K562 (cell line): ENCODE measurements around the gene KIZ. TPM values are rescaled to one million over a fixed set of nuclear protein-coding genes. Genes with fewer than 3 reads are reported as not detected.
A peak's percentile ranks its signal among the peaks of the same experiment; 100 is the strongest.

Experiments used
- ATAC-seq: fragments of 200-7000 bp; cut with Tn5 transposase; 3 replicates; pipeline ENCODE4 v1.9.1; 2020; ENCODE audit warnings: moderate library complexity
- BruUV-seq: library from RNA; stranded (reverse); fragments of 400-500 nt; replicated peaks from 2 replicates; lab custom pipeline; 2021; lab: Mats Ljungman, UMichigan
- CTCF ChIA-PET: fragments of 300-600 bp; formaldehyde crosslinking; extraction: SDS; loops from one replicate; lab custom pipeline; 2021; ENCODE audit warnings: low intra/inter-chr PET ratio; lab: Yijun Ruan, JAX
- POLR2A ChIA-PET: fragments of 300-600, 350-650 bp; sonication (Branson Sonifier 250); formaldehyde crosslinking; extraction: SDS; loops from one replicate; lab custom pipeline; 2021; ENCODE audit warnings: antibody characterized with exemption, inconsistent platforms; lab: Yijun Ruan, JAX
- DNase-seq, 4 experiments: peaks; one replicate each; pipeline versions ENCODE4 v3.0.0 to v3.0.0-alpha.2; 2011 to 2018; ENCODE audit warnings: low spot score in 3 of 4, mixed read lengths in 3 of 4; ENCODE audit errors: extremely low read depth in 1 of 4
- FAIRE-seq: peaks from 2 replicates; lab custom pipeline; 2011; peaks lifted over from hg19 to GRCh38; lab: Jason Lieb, UNC
- H2AFZ ChIP-seq: 2 replicates; pipeline ENCODE4 v1.6.0; 2011; ENCODE audit warnings: low read depth, low read length, control low read depth, inconsistent platforms
- H3K27ac ChIP-seq: fragments of 200-600 bp; 3 replicates; pipeline ENCODE4 v1.8.0; 2011; ENCODE audit warnings: low read depth, mild to moderate bottlenecking, control low read depth, inconsistent platforms, low read length, moderate library complexity, mixed read lengths; ENCODE audit errors: extremely low read depth
- H3K27me3 ChIP-seq, 2 experiments: fragments of 300-600 bp in 1 of 2; 2 replicates in 1 of 2; 3 replicates in 1 of 2; pipeline versions ENCODE4 v1.6.0 to v1.8.0; 2011; ENCODE audit warnings: inconsistent platforms in 2 of 2, low read length in 2 of 2, mild to moderate bottlenecking in 1 of 2, mixed read lengths in 1 of 2, moderate library complexity in 1 of 2; ENCODE audit not compliant: control insufficient read depth in 2 of 2, insufficient read depth in 2 of 2
- H3K36me3 ChIP-seq: fragments of 300-600 bp; 3 replicates; pipeline ENCODE4 v1.8.0; 2011; ENCODE audit warnings: mild to moderate bottlenecking, low read length, inconsistent platforms; ENCODE audit not compliant: control insufficient read depth, insufficient read depth
- H3K4me1 ChIP-seq, 2 experiments: fragments of 200-600 bp in 1 of 2; replicated peaks in 1 of 2; 2 replicates in 1 of 2; 3 replicates in 1 of 2; pipeline versions ENCODE4 v1.5.1 to v1.8.0; 2011; ENCODE audit warnings: inconsistent platforms in 2 of 2, low read length in 2 of 2, mild to moderate bottlenecking in 1 of 2, mixed read lengths in 1 of 2, moderate library complexity in 1 of 2; ENCODE audit not compliant: control insufficient read depth in 2 of 2, insufficient read depth in 2 of 2
- H3K4me2 ChIP-seq: 2 replicates; pipeline ENCODE4 v1.6.1; 2011; ENCODE audit warnings: low read length, control low read depth, inconsistent platforms, mixed read lengths; ENCODE audit not compliant: insufficient read depth
- H3K4me3 ChIP-seq: fragments of 200-600 bp; sonication (generic), shearing (Covaris generic); 2 replicates; pipeline ENCODE4 v1.5.1; 2016; ENCODE audit warnings: control low read depth, inconsistent platforms
- H3K79me2 ChIP-seq: fragments of 200-600 bp; 3 replicates; pipeline ENCODE4 v1.8.0; 2011; ENCODE audit warnings: low read length, inconsistent platforms; ENCODE audit not compliant: control insufficient read depth, insufficient read depth
- H3K9ac ChIP-seq, 2 experiments: 2 replicates each; pipeline versions ENCODE4 v1.6.0 to v1.6.1; 2011; ENCODE audit warnings: low read depth in 2 of 2, low read length in 2 of 2, control low read depth in 1 of 2, inconsistent platforms in 1 of 2, mild to moderate bottlenecking in 1 of 2, mixed read lengths in 1 of 2; ENCODE audit not compliant: insufficient read depth in 1 of 2
- H3K9me1 ChIP-seq: one replicate; pipeline ENCODE4 v1.6.0; 2011; ENCODE audit warnings: inconsistent platforms, mild to moderate bottlenecking, low read length, moderate library complexity; ENCODE audit not compliant: control insufficient read depth, insufficient read depth
- H3K9me3 ChIP-seq: replicated peaks from 2 replicates; pipeline ENCODE4 v1.5.1; 2011; ENCODE audit warnings: low read depth, low read length, inconsistent platforms; ENCODE audit not compliant: control insufficient read depth, insufficient read depth
- H4K20me1 ChIP-seq: replicated peaks from 2 replicates; pipeline ENCODE4 v1.6.1; 2011; ENCODE audit warnings: low read length, inconsistent platforms, mixed read lengths; ENCODE audit not compliant: control insufficient read depth, insufficient read depth
- CGGBP1 ChIP-seq: fragments of 250-450 bp; sonication (Bioruptor Pico); IDR thresholded peaks from 2 replicates; pipeline ENCODE4 v1.9.0; 2021; ENCODE audit warnings: mild to moderate bottlenecking
- COPS2 ChIP-seq: fragments of 450-650 bp; conservative IDR thresholded peaks from 2 replicates; pipeline ENCODE4 v1.6.1; 2016; ENCODE audit warnings: mild to moderate bottlenecking, moderate library complexity
- CTCF ChIP-seq, 3 experiments: IDR thresholded peaks in 2 of 3; conservative IDR thresholded peaks in 1 of 3; 2 replicates each; pipeline ENCODE4 v1.5.1; 2011 to 2012; ENCODE audit warnings: low read length in 3 of 3, mild to moderate bottlenecking in 3 of 3, control low read depth in 2 of 3, improper control_type of control experiment in 1 of 3, inconsistent platforms in 1 of 3, low read depth in 1 of 3, mixed read lengths in 1 of 3, moderate library complexity in 1 of 3; ENCODE audit not compliant: insufficient read depth in 2 of 3
- DEAF1 ChIP-seq: fragments of 450-650 bp; formaldehyde crosslinking; IDR thresholded peaks from 2 replicates; pipeline ENCODE4 v1.4.0; 2020; ENCODE audit warnings: mild to moderate bottlenecking, moderate library complexity
- ETS2 ChIP-seq: IDR thresholded peaks from 2 replicates; pipeline ENCODE4 v1.6.1; 2016; ENCODE audit warnings: borderline replicate concordance, missing genetic modification characterization, mild to moderate bottlenecking, moderate library complexity, missing compliant biosample characterization; ENCODE audit not compliant: poor library complexity, severe bottlenecking
- GATAD2B ChIP-seq: fragments of 450-650 bp; IDR thresholded peaks from 2 replicates; pipeline ENCODE4 v1.6.1; 2017; ENCODE audit warnings: mild to moderate bottlenecking, borderline replicate concordance
- IFI16 ChIP-seq: fragments of 250-450 bp; sonication (Bioruptor Pico); IDR thresholded peaks from 2 replicates; pipeline ENCODE4 v2.1.2; 2022; ENCODE audit warnings: mild to moderate bottlenecking, inconsistent platforms
- MEF2A ChIP-seq: IDR thresholded peaks from 2 replicates; pipeline ENCODE4 v1.6.1; 2011; ENCODE audit warnings: low read depth, mild to moderate bottlenecking, low read length, moderate library complexity; ENCODE audit not compliant: control insufficient read depth
- MYNN ChIP-seq, 2 experiments: sonication (generic); formaldehyde crosslinking in 1 of 2; IDR thresholded peaks; 2 replicates each; pipeline versions ENCODE4 v1.5.0 to v1.6.1; 2016 to 2020; ENCODE audit warnings: antibody characterized with exemption in 1 of 2, missing genetic modification reagents in 1 of 2
- NR2F6 ChIP-seq: fragments of 450-650 bp; formaldehyde crosslinking; IDR thresholded peaks from 2 replicates; pipeline ENCODE4 v1.4.0; 2020; ENCODE audit warnings: mild to moderate bottlenecking
- RAD21 ChIP-seq, 2 experiments: fragments of 250-450 bp in 1 of 2; fragments of 450-650 bp in 1 of 2; sonication (Bioruptor Pico) in 1 of 2; formaldehyde crosslinking in 1 of 2; IDR thresholded peaks in 1 of 2; conservative IDR thresholded peaks in 1 of 2; 2 replicates each; pipeline versions ENCODE4 v1.4.0 to v1.8.0; 2020 to 2022; ENCODE audit warnings: mild to moderate bottlenecking in 2 of 2, moderate library complexity in 1 of 2
- RB1 ChIP-seq: fragments of 450-650 bp; IDR thresholded peaks from 2 replicates; pipeline ENCODE4 v1.6.1; 2017; ENCODE audit warnings: low read depth, mild to moderate bottlenecking
- SMARCA4 ChIP-seq: fragments of 450-650 bp; IDR thresholded peaks from 2 replicates; pipeline ENCODE4 v1.6.1; 2016
- STAT5B ChIP-seq: fragments of 250-450 bp; sonication (Bioruptor Pico); IDR thresholded peaks from 2 replicates; pipeline ENCODE4 v1.8.0; 2021; ENCODE audit warnings: mild to moderate bottlenecking, inconsistent platforms
- TARDBP ChIP-seq: fragments of 450-650 bp; IDR thresholded peaks from 2 replicates; pipeline ENCODE4 v1.6.1; 2016
- ZNF717 ChIP-seq: fragments of 250-450 bp; sonication (Bioruptor Pico); IDR thresholded peaks from 2 replicates; pipeline ENCODE4 v1.5.0; 2021
- WGBS: fragments of 100-300 bp; shearing (Covaris generic); methylation state at CpG from one replicate; pipeline ENCODE4 v1.1.6; 2016; ENCODE audit warnings: low coverage, mixed read lengths; ENCODE audit not compliant: insufficient coverage; ENCODE audit errors: missing lambda C conversion rate; 5-methylcytosine and 5-hydroxymethylcytosine counted together
- in situ Hi-C: fragments of 300-500 bp; cut with MboI; formaldehyde crosslinking; loops from 4 replicates; pipeline ENCODE4 v1.15.0; 2018; ENCODE audit warnings: inconsistent platforms, mixed read lengths
- intact Hi-C: fragments of 100-400 bp; cut with micrococcal nuclease; formaldehyde crosslinking; loops from 2 replicates; pipeline ENCODE4 v1.14.2; 2022
- polyA plus RNA-seq, 8 experiments: library from polyadenylated mRNA; depleted of rRNA in 4 of 8; stranded (reverse) in 5 of 8; unstranded in 3 of 8; fragments of >200 nt; fragmentation: Nextera tagmentation in 2 of 8; fragmentation: Illumina TruSeq in 1 of 8; extraction: Ambion mirVana in 2 of 8; extraction: Trizol in 1 of 8; gene quantifications; 2 replicates each; pipeline versions ENCODE4 v1.2.1 to v1.2.3, GENCODE V29; 2011 to 2014; ENCODE audit warnings: inconsistent platforms in 1 of 8, missing spikeins in 1 of 8
- total RNA-seq, 7 experiments: library from RNA; depleted of rRNA in 6 of 7; stranded (reverse); fragments of >200 nt in 6 of 7; fragmentation: Illumina TruSeq in 2 of 7; extraction: Trizol in 2 of 7; gene quantifications; 2 replicates each; pipeline versions ENCODE4 v1.2.1 to v1.2.3, GENCODE V29; 2011 to 2021; ENCODE audit warnings: low replicate concordance in 1 of 7

KIZ gene
- total and polyA plus RNA-seq, 9 of the 15 experiments (the other 6 are each of a cell fraction or from before 2014, with no cell fraction given) = 4.9 to 21.1 (median 13.5) TPM

GRCh38 chr20:21235484-21236445 lies 109.9 kb downstream of the KIZ start:
- intact Hi-C loops (loop anchor here (1.0 to 10.0 kb wide), 2 partner anchors 181 to 270 kb away; no protein-coding TSS in a partner anchor), in situ Hi-C loops (loop anchor here (5.0 kb wide), 1 partner anchor 267 kb away; no protein-coding TSS in a partner anchor)
- Histone ChIP-seq H2AFZ (no peak overlapping the region), H3K27me3 (no peaks in the 10 kb centered on the region), H3K9ac (no peak overlapping the region), H3K9me3 (no peaks in the 10 kb centered on the region), H3K9me1 (no peaks in the 10 kb centered on the region), H3K4me2 (no peak overlapping the region), H3K4me3 (no peak overlapping the region), H3K36me3 (no peaks in the 10 kb centered on the region), H3K27ac (no peak overlapping the region), H3K4me1 (no peaks in the 10 kb centered on the region), H3K79me2 (no peaks in the 10 kb centered on the region), H4K20me1 (no peaks in the 10 kb centered on the region)
- BruUV-seq = no TSS peak
- POLR2A ChIA-PET = interaction anchor here (0.7 to 1.2 kb wide), 2 partner anchors 273 to 282 kb away, joined by 3 read pairs; no protein-coding TSS in a partner anchor
- DNase-seq (peak; percentile 32 to 56 (median 46)), ATAC-seq (peak; percentile 46; the same call in 2 of the 3 replicates), FAIRE-seq (peak; percentile 76)
- CTCF ChIA-PET = interaction anchor here (0.6 to 4.2 kb wide), 4 partner anchors 270 to 463 kb away, joined by 3 to 87 read pairs (median 6); no protein-coding TSS in a partner anchor
- WGBS = 11% methylated on average over 15 of the region's 15 CpGs
- TF ChIP-seq ETS2 (tag) (no peak), RB1 (no peak), MEF2A (no peak), IFI16 (CRISPR knock-in tag) (no peak), GATAD2B (no peak), DEAF1 (CRISPR knock-in tag) (peak; percentile 54; the same call in 1 of the 2 replicates), TARDBP (no peak), MYNN (IDR thresholded peaks at IDR 0.05) (peak; percentile 81), MYNN (CRISPR knock-in tag; IDR thresholded peaks at IDR 0.05) (no peak), CTCF (IDR thresholded peaks at IDR 0.05 in 2 of 3, conservative IDR thresholded peaks at IDR 0.05 in 1 of 3; ENCODE audit: insufficient read depth in 2 of 3, low read depth in 1 of 3, low read length in 3 of 3) (peak; percentile 70 to 80 (median 77)), ZNF717 (CRISPR knock-in tag) (no peak), COPS2 (no peak), RAD21 (CRISPR knock-in tag; conservative IDR thresholded peaks at IDR 0.05 in 1 of 2, IDR thresholded peaks at IDR 0.05 in 1 of 2) (peak; percentile 62 to 67), STAT5B (CRISPR knock-in tag) (no peak), CGGBP1 (CRISPR knock-in tag) (no peak), NR2F6 (no peak), SMARCA4 (no peak)
